GM21360 (cell line): ENCODE measurements around the gene KCNJ6.
"Not testable (repeated sequence)": the region's sequence is repeated elsewhere in the genome, so short reads cannot be mapped to it uniquely, and the experiment has no call there.

Source experiments
- ATAC-seq: cut with Tn5 transposase; IDR thresholded peaks from one replicate; pipeline ENCODE4 v1.9.1; 2021; ENCODE audit warnings: mild to moderate bottlenecking, moderate library complexity; ENCODE audit not compliant: unreplicated experiment

The KCNJ6 gene

GRCh38 chr21:37582590-37582989 is 333.7 kb downstream of the KCNJ6 start:
- ATAC-seq = no peak

- ATAC-seq = no peak
These were observed 335.6 kb downstream of the KCNJ6 start for GRCh38 chr21:37580666-37581065.

- ATAC-seq = no peak
These were observed 336.9 kb downstream of the KCNJ6 start for GRCh38 chr21:37579356-37579755.

- ATAC-seq = no peak
These were observed 337.7 kb downstream of the KCNJ6 start for GRCh38 chr21:37578471-37579126.

- not testable (repeated sequence) for ATAC-seq
These were observed 339.3 kb downstream of the KCNJ6 start for GRCh38 chr21:37576929-37577328.

- ATAC-seq = no peak
These were observed 340.7 kb downstream of the KCNJ6 start for GRCh38 chr21:37575580-37575979.

GRCh38 chr21:37574751-37575150 is 341.5 kb downstream of the KCNJ6 start:
- ATAC-seq = no peak

GRCh38 chr21:37574316-37574715 is 341.9 kb downstream of the KCNJ6 start:
- ATAC-seq = no peak

GRCh38 chr21:37571442-37571841 is 344.8 kb downstream of the KCNJ6 start:
- ATAC-seq = no peak

- ATAC-seq = no peak
These were observed 347.3 kb downstream of the KCNJ6 start for GRCh38 chr21:37568916-37569315.

GRCh38 chr21:37568415-37568814 is 347.8 kb downstream of the KCNJ6 start:
- ATAC-seq = no peak

GRCh38 chr21:37566790-37567615 is 349.3 kb downstream of the KCNJ6 start:
- no peak for ATAC-seq

GRCh38 chr21:37565530-37566223 is 350.6 kb downstream of the KCNJ6 start:
- no peak for ATAC-seq

- no peak for ATAC-seq
These were observed 351.2 kb downstream of the KCNJ6 start for GRCh38 chr21:37564924-37565529.

- peak; percentile 37 for ATAC-seq
These were observed 351.8 kb downstream of the KCNJ6 start for GRCh38 chr21:37564341-37564923.

- peak; percentile 83 for ATAC-seq
These were observed 352.5 kb downstream of the KCNJ6 start for GRCh38 chr21:37563641-37564340.

- ATAC-seq = peak; percentile 1
These were observed 353.2 kb downstream of the KCNJ6 start for GRCh38 chr21:37562920-37563640.

GRCh38 chr21:37561941-37562919 is 354.0 kb downstream of the KCNJ6 start:
- no peak for ATAC-seq
